ENCODE results near the gene BMAL1. TPM values are rescaled to one million over a fixed set of nuclear protein-coding genes. Genes with fewer than 3 reads are reported as not detected.
A peak's percentile ranks its signal among the peaks of the same experiment; 100 is the strongest.

BMAL1 gene
- total RNA-seq, 2 donors from 2014 or later = 3.7 to 7.2 TPM

DNA sequence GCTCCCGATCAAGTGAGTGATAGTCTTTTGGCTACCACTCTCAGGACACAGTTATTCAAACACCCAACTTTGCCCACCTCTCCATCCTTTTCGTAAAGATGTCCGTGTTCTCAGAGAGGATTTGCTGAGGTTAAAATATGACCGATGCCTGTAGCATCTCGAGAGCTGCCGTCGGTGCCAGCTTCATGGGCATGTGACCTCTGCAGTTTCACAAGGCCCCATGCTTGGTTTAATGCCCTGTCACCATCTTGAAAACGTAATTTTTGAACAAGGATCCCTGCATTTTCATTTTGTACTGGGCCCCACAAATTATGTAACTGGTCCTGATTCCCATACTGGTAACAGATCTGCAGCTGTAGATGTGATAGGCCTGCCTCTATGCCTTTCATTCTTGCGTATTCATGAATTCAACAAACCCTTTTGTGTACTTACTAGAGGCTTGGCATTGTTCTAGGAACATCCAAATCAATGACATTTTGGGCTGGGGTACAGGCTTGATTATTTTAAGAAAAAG is 85.1 kb downstream of the BMAL1 start:
- no peaks in the 10 kb centered on the region for H3K36me3 ChIP-seq (ENCODE audit: control insufficient read depth, insufficient read depth, low read length)
- H3K27me3 Mint-ChIP-seq (ENCODE audit: insufficient read depth) = no peaks in the 10 kb centered on the region
- no peak overlapping the region for H3K9ac ChIP-seq (ENCODE audit: extremely low read depth, low read length, poor library complexity, severe bottlenecking)
- H3K4me3 ChIP-seq (ENCODE audit: low read length) = no peak overlapping the region
- no peaks in the 10 kb centered on the region for H3K27me3 ChIP-seq (ENCODE audit: control insufficient read depth, insufficient read depth, low read length, poor library complexity, severe bottlenecking)
- no peaks in the 10 kb centered on the region for H3K36me3 Mint-ChIP-seq (ENCODE audit: low read depth)
- no peak overlapping the region for H3K27ac ChIP-seq (ENCODE audit: low read depth, low read length)
- H3K9me3 ChIP-seq (ENCODE audit: control insufficient read depth, low read length) = no peaks in the 10 kb centered on the region
- peaks cover 15% of the 10 kb centered on the region for H3K4me1 Mint-ChIP-seq
- H3K4me1 ChIP-seq (ENCODE audit: control insufficient read depth, insufficient read depth, low read length) = no peaks in the 10 kb centered on the region
- TF ChIP-seq CTCF (conservative IDR thresholded peaks at IDR 0.05) = no peak
- DNase-seq = no peak
- no peaks in the 10 kb centered on the region for H3K9me3 Mint-ChIP-seq
- H3K4me3 Mint-ChIP-seq = no peak overlapping the region
- H3K27ac Mint-ChIP-seq = no peak overlapping the region
- WGBS, 2 experiments (ENCODE audit: insufficient coverage in 1 of 2, insufficient read length in 1 of 2) = 94 to 98% methylated on average over 9 of the region's 9 CpGs

DNA sequence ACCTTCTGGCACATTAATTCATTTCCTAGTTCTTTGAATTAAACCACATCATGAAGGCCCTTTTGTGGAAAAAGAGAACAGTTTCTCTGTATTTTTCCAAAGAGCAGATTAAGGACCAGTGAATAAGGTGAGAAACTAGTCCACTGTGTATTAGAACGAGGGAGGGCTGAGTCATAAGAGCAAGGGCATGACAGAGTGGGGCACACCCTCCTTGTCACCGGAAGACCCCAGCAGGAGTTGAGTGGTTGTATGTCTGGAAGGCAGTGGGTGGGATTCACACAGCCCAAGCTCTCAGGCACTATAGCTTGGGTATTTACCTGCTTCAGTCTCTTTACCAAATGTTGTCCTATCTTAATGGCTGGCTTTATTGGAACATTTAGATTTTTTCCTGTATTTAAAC is 86.8 kb downstream of the BMAL1 start:
- peak; percentile 69 for DNase-seq
- Mint-ChIP-seq H3K27ac (no peak overlapping the region), H3K9me3 (no peaks in the 10 kb centered on the region), H3K27me3 (ENCODE audit: insufficient read depth) (no peaks in the 10 kb centered on the region), H3K4me3 (no peak overlapping the region), H3K36me3 (ENCODE audit: low read depth) (no peaks in the 10 kb centered on the region), H3K4me1 (peaks cover 17% of the 10 kb centered on the region)
- H3K4me3 ChIP-seq (ENCODE audit: low read length) = no peak overlapping the region
- no peaks in the 10 kb centered on the region for H3K9me3 ChIP-seq (ENCODE audit: control insufficient read depth, low read length)
- no peak overlapping the region for H3K27ac ChIP-seq (ENCODE audit: low read depth, low read length)
- no peaks in the 10 kb centered on the region for H3K27me3 ChIP-seq (ENCODE audit: control insufficient read depth, insufficient read depth, low read length, poor library complexity, severe bottlenecking)
- no peak overlapping the region for H3K9ac ChIP-seq (ENCODE audit: extremely low read depth, low read length, poor library complexity, severe bottlenecking)
- TF ChIP-seq CTCF (conservative IDR thresholded peaks at IDR 0.05) = no peak
- H3K4me1 ChIP-seq (ENCODE audit: control insufficient read depth, insufficient read depth, low read length) = peaks cover under 1% of the 10 kb centered on the region
- no peaks in the 10 kb centered on the region for H3K36me3 ChIP-seq (ENCODE audit: control insufficient read depth, insufficient read depth, low read length)
- WGBS, 2 experiments (ENCODE audit: insufficient coverage in 1 of 2, insufficient read length in 1 of 2) = 44 to 60% methylated on average over 2 of the region's 2 CpGs

- no peaks in the 10 kb centered on the region for H3K9me3 Mint-ChIP-seq
- peaks cover 7% of the 10 kb centered on the region for H3K4me1 ChIP-seq (ENCODE audit: control insufficient read depth, insufficient read depth, low read length)
- TF ChIP-seq CTCF (conservative IDR thresholded peaks at IDR 0.05) = no peak
- no peaks in the 10 kb centered on the region for H3K36me3 Mint-ChIP-seq (ENCODE audit: low read depth)
- no peak overlapping the region for H3K27ac ChIP-seq (ENCODE audit: low read depth, low read length)
- no peak overlapping the region for H3K4me3 ChIP-seq (ENCODE audit: low read length)
- 90 to 95% methylated on average over 2 to 7 of the region's 7 CpGs for WGBS, 2 experiments (ENCODE audit: insufficient coverage in 1 of 2, insufficient read length in 1 of 2)
- no peaks in the 10 kb centered on the region for H3K9me3 ChIP-seq (ENCODE audit: control insufficient read depth, low read length)
- H3K27ac Mint-ChIP-seq = no peak overlapping the region
- peaks cover 17% of the 10 kb centered on the region for H3K4me1 Mint-ChIP-seq
- DNase-seq = no peak
- no peaks in the 10 kb centered on the region for H3K36me3 ChIP-seq (ENCODE audit: control insufficient read depth, insufficient read depth, low read length)
- no peaks in the 10 kb centered on the region for H3K27me3 Mint-ChIP-seq (ENCODE audit: insufficient read depth)
- H3K4me3 Mint-ChIP-seq = no peak overlapping the region
- H3K9ac ChIP-seq (ENCODE audit: extremely low read depth, low read length, poor library complexity, severe bottlenecking) = no peak overlapping the region
- no peaks in the 10 kb centered on the region for H3K27me3 ChIP-seq (ENCODE audit: control insufficient read depth, insufficient read depth, low read length, poor library complexity, severe bottlenecking)
Observed at GRCh38 chr11:13366266-13367026, 88.9 kb downstream of the BMAL1 start.

All from endodermal cell (in vitro differentiated cells).